Epithelial cell of prostate (primary cell): ENCODE measurements around the gene PRDM16.
"Not testable (repeated sequence)": the region's sequence is repeated elsewhere in the genome, so short reads cannot be mapped to it uniquely, and the experiment has no call there.

Source experiments
- DNase-seq: peaks from one replicate; pipeline ENCODE4 v3.0.0-alpha.2; 2011; ENCODE audit warnings: low read depth, low spot score
- H3K27ac ChIP-seq: fragments of 450-650 bp; 2 replicates; pipeline ENCODE4 v1.5.1; 2017; ENCODE audit warnings: mild to moderate bottlenecking

The PRDM16 gene

GRCh38 chr1:3078430-3078861 lies 9.4 kb downstream of the PRDM16 start:
- DNase-seq, result no peak
- no peak overlapping the region for H3K27ac ChIP-seq

GRCh38 chr1:3078871-3079270 lies 9.9 kb downstream of the PRDM16 start:
- no peak for DNase-seq

GRCh38 chr1:3079381-3080052 lies 10.5 kb downstream of the PRDM16 start:
- H3K27ac ChIP-seq, result no peak overlapping the region
- DNase-seq, result no peak

More at GRCh38 chr1:3078871-3079270, 9.9 kb downstream of the PRDM16 start:
- H3K27ac ChIP-seq, result no peak overlapping the region

- DNase-seq, result no peak
- no peak overlapping the region for H3K27ac ChIP-seq
Observed at GRCh38 chr1:3080053-3080955, 11.3 kb downstream of the PRDM16 start.

- DNase-seq, result no peak
- no peak overlapping the region for H3K27ac ChIP-seq
Observed at GRCh38 chr1:3081171-3081683, 12.2 kb downstream of the PRDM16 start.

- no peak overlapping the region for H3K27ac ChIP-seq
- no peak for DNase-seq
Observed at GRCh38 chr1:3082051-3082450, 13.0 kb downstream of the PRDM16 start.

GRCh38 chr1:3082571-3083516 lies 13.8 kb downstream of the PRDM16 start:
- DNase-seq, result no peak
- no peak overlapping the region for H3K27ac ChIP-seq

- DNase-seq, result no peak
- H3K27ac ChIP-seq, result no peak overlapping the region
Observed at GRCh38 chr1:3084154-3084553, 15.2 kb downstream of the PRDM16 start.

- H3K27ac ChIP-seq, result no peak overlapping the region
- DNase-seq, result no peak
Observed at GRCh38 chr1:3084726-3085125, 15.7 kb downstream of the PRDM16 start.

GRCh38 chr1:3085721-3086120 lies 16.7 kb downstream of the PRDM16 start:
- H3K27ac ChIP-seq, result no peak overlapping the region

GRCh38 chr1:3086272-3086974 lies 17.4 kb downstream of the PRDM16 start:
- no peak for DNase-seq

More at GRCh38 chr1:3085721-3086120, 16.7 kb downstream of the PRDM16 start:
- no peak for DNase-seq

GRCh38 chr1:3087049-3087448 lies 18.0 kb downstream of the PRDM16 start:
- DNase-seq, result no peak
- H3K27ac ChIP-seq, result no peak overlapping the region

More at GRCh38 chr1:3086272-3086974, 17.4 kb downstream of the PRDM16 start:
- H3K27ac ChIP-seq, result no peak overlapping the region

- DNase-seq, H3K27ac ChIP-seq: not testable (repeated sequence)
Observed at GRCh38 chr1:3087946-3088668, 19.1 kb downstream of the PRDM16 start.

- H3K27ac ChIP-seq, result no peak overlapping the region
- DNase-seq, result no peak
Observed at GRCh38 chr1:3089490-3089889, 20.5 kb downstream of the PRDM16 start.

- DNase-seq, result no peak
- no peak overlapping the region for H3K27ac ChIP-seq
Observed at GRCh38 chr1:3091334-3091733, 22.3 kb downstream of the PRDM16 start.

- DNase-seq, result no peak
Observed at GRCh38 chr1:3092530-3092929, 23.5 kb downstream of the PRDM16 start.

GRCh38 chr1:3093898-3094626 lies 25.1 kb downstream of the PRDM16 start:
- no peak for DNase-seq

More at GRCh38 chr1:3092530-3092929, 23.5 kb downstream of the PRDM16 start:
- no peak overlapping the region for H3K27ac ChIP-seq

More at GRCh38 chr1:3093898-3094626, 25.1 kb downstream of the PRDM16 start:
- no peak overlapping the region for H3K27ac ChIP-seq
